GM23338 (cell line): ENCODE data around the gene SUMF1. TPM values are rescaled to one million over a fixed set of nuclear protein-coding genes. Genes with fewer than 3 reads are reported as not detected.

Experiments
- ATAC-seq: fragments of 200-7000 bp; cut with Tn5 transposase; 3 replicates; pipeline ENCODE4 v1.9.1; 2020
- DNase-seq: peaks from one replicate; pipeline ENCODE4 v3.0.0-alpha.2; 2015; ENCODE audit warnings: low spot score
- H2AFZ ChIP-seq: fragments of 200-600 bp; sonication (generic); 2 replicates; pipeline ENCODE4 v1.8.0; 2016; ENCODE audit warnings: antibody characterized with exemption, mild to moderate bottlenecking, moderate library complexity
- H3F3A ChIP-seq: fragments of 200-600 bp; sonication (generic); replicated peaks from 2 replicates; pipeline ENCODE4 v1.8.0; 2017; ENCODE audit warnings: antibody characterized with exemption, mixed run types, low read depth
- H3K27ac ChIP-seq: fragments of 200-600 bp; sonication (generic); 2 replicates; pipeline ENCODE4 v1.6.1; 2016; ENCODE audit warnings: low read depth
- H3K27me3 ChIP-seq: fragments of 200-600 bp; sonication (generic); 2 replicates; pipeline ENCODE4 v1.8.0; 2016; ENCODE audit warnings: mild to moderate bottlenecking, mixed run types, moderate library complexity; ENCODE audit not compliant: insufficient read depth
- H3K36me3 ChIP-seq: fragments of 200-600 bp; sonication (generic); 2 replicates; pipeline ENCODE4 v1.8.0; 2016; ENCODE audit warnings: mild to moderate bottlenecking; ENCODE audit not compliant: insufficient read depth
- H3K4me1 ChIP-seq: fragments of 200-600 bp; sonication (generic); 2 replicates; pipeline ENCODE4 v1.8.0; 2016; ENCODE audit warnings: mild to moderate bottlenecking, moderate library complexity; ENCODE audit not compliant: insufficient read depth
- H3K4me2 ChIP-seq: fragments of 200-600 bp; sonication (generic); 2 replicates; pipeline ENCODE4 v1.7.1; 2017; ENCODE audit warnings: mixed run types
- H3K4me3 ChIP-seq: fragments of 200-600 bp; sonication (generic); 2 replicates; pipeline ENCODE4 v1.6.1; 2016; ENCODE audit warnings: mixed run types
- H3K79me2 ChIP-seq: fragments of 200-600 bp; sonication (generic); replicated peaks from 2 replicates; pipeline ENCODE4 v1.8.0; 2017; ENCODE audit warnings: mild to moderate bottlenecking; ENCODE audit not compliant: insufficient read depth
- H3K9me2 ChIP-seq: fragments of 200-600 bp; sonication (generic); 2 replicates; pipeline ENCODE4 v1.8.0; 2017; ENCODE audit not compliant: insufficient read depth
- H4K20me1 ChIP-seq: fragments of 200-600 bp; sonication (generic); replicated peaks from 2 replicates; pipeline ENCODE4 v1.8.0; 2017; ENCODE audit warnings: mild to moderate bottlenecking; ENCODE audit not compliant: insufficient read depth
- H3K27ac Mint-ChIP-seq: 2 replicates; pipeline ENCODE4 v1.8.0; 2020; ENCODE audit warnings: inconsistent platforms, mild to moderate bottlenecking, moderate library complexity, mixed read lengths
- H3K27me3 Mint-ChIP-seq: 3 replicates; pipeline ENCODE4 v1.8.0; 2022; ENCODE audit warnings: low read depth, mild to moderate bottlenecking, moderate library complexity, mixed read lengths, inconsistent platforms; ENCODE audit not compliant: insufficient read depth, poor library complexity
- H3K36me3 Mint-ChIP-seq: 3 replicates; pipeline ENCODE4 v1.8.0; 2021; ENCODE audit warnings: low read depth, mild to moderate bottlenecking, inconsistent platforms, moderate library complexity, mixed read lengths
- H3K4me1 Mint-ChIP-seq: 3 replicates; pipeline ENCODE4 v1.8.0; 2020; ENCODE audit warnings: mild to moderate bottlenecking, inconsistent platforms, mixed read lengths
- H3K4me3 Mint-ChIP-seq: 3 replicates; pipeline ENCODE4 v1.8.0; 2021; ENCODE audit warnings: moderate library complexity, mild to moderate bottlenecking, inconsistent platforms, mixed read lengths
- H3K9me3 Mint-ChIP-seq: 3 replicates; pipeline ENCODE4 v1.8.0; 2020; ENCODE audit warnings: moderate library complexity, mild to moderate bottlenecking, inconsistent platforms, mixed read lengths
- CREB1 ChIP-seq: fragments of 250-450 bp; sonication (Bioruptor Pico); IDR thresholded peaks from 2 replicates; pipeline ENCODE4 v1.5.0; 2020; ENCODE audit warnings: low read depth, mild to moderate bottlenecking, moderate library complexity
- ETS1 ChIP-seq: IDR thresholded peaks from 2 replicates; pipeline ENCODE4 v1.6.1; 2016; ENCODE audit warnings: antibody characterized with exemption
- EZH2 ChIP-seq: fragments of 200-600 bp; sonication (generic); IDR thresholded peaks from one replicate; pipeline ENCODE4 v1.8.0; 2017; ENCODE audit warnings: antibody characterized with exemption, mild to moderate bottlenecking, low read depth; ENCODE audit not compliant: unreplicated experiment
- JUNB ChIP-seq: IDR thresholded peaks from one replicate; pipeline ENCODE4 v1.6.1; 2016; ENCODE audit warnings: antibody characterized with exemption; ENCODE audit not compliant: unreplicated experiment
- POLR2AphosphoS5 ChIP-seq: IDR thresholded peaks from 2 replicates; pipeline ENCODE4 v1.6.1; 2016; ENCODE audit warnings: antibody characterized with exemption, low read depth
- STAT1 ChIP-seq: IDR thresholded peaks from one replicate; pipeline ENCODE4 v1.6.1; 2016; ENCODE audit warnings: antibody characterized with exemption; ENCODE audit not compliant: unreplicated experiment
- ZNF114 ChIP-seq: fragments of 250-450 bp; sonication (Bioruptor Pico); IDR thresholded peaks from 2 replicates; pipeline ENCODE4 v1.5.0; 2020; ENCODE audit warnings: mild to moderate bottlenecking, moderate library complexity
- ZNF462 ChIP-seq: fragments of 250-450 bp; sonication (Bioruptor Pico); IDR thresholded peaks from 2 replicates; pipeline ENCODE4 v1.5.0; 2020; ENCODE audit warnings: mild to moderate bottlenecking, moderate library complexity
- polyA plus RNA-seq: library from polyadenylated mRNA; unstranded; fragments of >200 nt; fragmentation: Nextera tagmentation; extraction: Ambion mirVana; gene quantifications from 2 replicates; pipeline ENCODE4 v1.2.1, GENCODE V29; 2016
- total RNA-seq: library from RNA; depleted of rRNA; stranded (reverse); fragments of >200 nt; shearing (Covaris generic); gene quantifications from 2 replicates; pipeline ENCODE4 v1.2.3, GENCODE V29; 2014

SUMF1 gene
- total and polyA plus RNA-seq, 2 experiments from 2014 or later: 6.9 to 20.3 TPM

- no peaks in the 10 kb centered on the region for H3K79me2 ChIP-seq
- Mint-ChIP-seq H3K9me3 (no peaks in the 10 kb centered on the region), H3K4me3 (no peak overlapping the region), H3K27me3 (no peaks in the 10 kb centered on the region), H3K4me1 (no peaks in the 10 kb centered on the region), H3K36me3 (no peaks in the 10 kb centered on the region; the same call in 2 of the 3 replicates), H3K27ac (no peak overlapping the region)
- no peaks in the 10 kb centered on the region for H3K9me2 ChIP-seq
- no peaks in the 10 kb centered on the region for H3K27me3 ChIP-seq
- H4K20me1 ChIP-seq: no peaks in the 10 kb centered on the region
- ATAC-seq (no peak), DNase-seq (no peak)
- no peaks in the 10 kb centered on the region for H3K4me1 ChIP-seq
- TF ChIP-seq EZH2: no peak
- TF ChIP-seq ETS1: no peak
- no peak for TF ChIP-seq ZNF462
- TF ChIP-seq CREB1 (CRISPR knock-in tag): no peak
- no peak for TF ChIP-seq POLR2AphosphoS5
- TF ChIP-seq STAT1: no peak
- TF ChIP-seq JUNB: no peak
- TF ChIP-seq ZNF114 (CRISPR knock-in tag): no peak
- no peaks in the 10 kb centered on the region for H3K36me3 ChIP-seq
- no peaks in the 10 kb centered on the region for H3F3A ChIP-seq
- H3K4me2 ChIP-seq: no peak overlapping the region
- H3K4me3 ChIP-seq: no peak overlapping the region
- no peak overlapping the region for H2AFZ ChIP-seq
- H3K27ac ChIP-seq: no peak overlapping the region
These were observed 62.2 kb downstream of the SUMF1 start for GRCh38 chr3:4404881-4405280.
